ENCODE results near the gene LRMDA.

LRMDA gene

GRCh38 chr10:76070916-76071315 is 639.5 kb downstream of the LRMDA start:
- no peak for TF ChIP-seq CTCF (IDR thresholded peaks at IDR 0.05)
- Mint-ChIP-seq H3K27ac (no peak overlapping the region), H3K4me1 (peaks cover 5% of the 10 kb centered on the region), H3K27me3 (ENCODE audit: low read depth, poor library complexity) (peaks cover 7% of the 10 kb centered on the region), H3K4me3 (no peak overlapping the region), H3K36me3 (ENCODE audit: low read depth) (peaks cover 27% of the 10 kb centered on the region), H3K9me3 (peaks cover 55% of the 10 kb centered on the region)
- no peak for DNase-seq

- peaks cover 5% of the 10 kb centered on the region for H3K4me1 Mint-ChIP-seq
- TF ChIP-seq CTCF (IDR thresholded peaks at IDR 0.05) = no peak
- peaks cover 7% of the 10 kb centered on the region for H3K27me3 Mint-ChIP-seq (ENCODE audit: low read depth, poor library complexity)
- DNase-seq = no peak
- H3K36me3 Mint-ChIP-seq (ENCODE audit: low read depth) = peaks cover 31% of the 10 kb centered on the region
- no peak overlapping the region for H3K27ac Mint-ChIP-seq
- H3K4me3 Mint-ChIP-seq = no peak overlapping the region
- H3K9me3 Mint-ChIP-seq = peaks cover 52% of the 10 kb centered on the region
Measured at GRCh38 chr10:76071653-76072365, 640.4 kb downstream of the LRMDA start.

GRCh38 chr10:76072384-76072783 is 641.0 kb downstream of the LRMDA start:
- no peak overlapping the region for H3K4me3 Mint-ChIP-seq
- no peak for TF ChIP-seq CTCF (IDR thresholded peaks at IDR 0.05)
- peaks cover 7% of the 10 kb centered on the region for H3K27me3 Mint-ChIP-seq (ENCODE audit: low read depth, poor library complexity)
- peaks cover 5% of the 10 kb centered on the region for H3K4me1 Mint-ChIP-seq
- no peak overlapping the region for H3K27ac Mint-ChIP-seq
- DNase-seq = no peak
- peaks cover 27% of the 10 kb centered on the region for H3K36me3 Mint-ChIP-seq (ENCODE audit: low read depth)
- peaks cover 46% of the 10 kb centered on the region for H3K9me3 Mint-ChIP-seq

GRCh38 chr10:76073524-76073923 is 642.1 kb downstream of the LRMDA start:
- peaks cover 15% of the 10 kb centered on the region for H3K36me3 Mint-ChIP-seq (ENCODE audit: low read depth)

GRCh38 chr10:76074659-76075058 is 643.2 kb downstream of the LRMDA start:
- TF ChIP-seq CTCF (IDR thresholded peaks at IDR 0.05) = no peak
- Mint-ChIP-seq H3K4me1 (peaks cover 5% of the 10 kb centered on the region), H3K27ac (no peak overlapping the region), H3K4me3 (no peak overlapping the region), H3K27me3 (ENCODE audit: low read depth, poor library complexity) (peaks cover 7% of the 10 kb centered on the region), H3K36me3 (ENCODE audit: low read depth) (peaks cover 10% of the 10 kb centered on the region), H3K9me3 (peaks cover 23% of the 10 kb centered on the region)
- no peak for DNase-seq

More at GRCh38 chr10:76073524-76073923, 642.1 kb downstream of the LRMDA start:
- TF ChIP-seq CTCF (IDR thresholded peaks at IDR 0.05) = no peak
- Mint-ChIP-seq H3K9me3 (peaks cover 35% of the 10 kb centered on the region), H3K27me3 (ENCODE audit: low read depth, poor library complexity) (peaks cover 7% of the 10 kb centered on the region), H3K4me1 (peaks cover 5% of the 10 kb centered on the region), H3K27ac (peak overlapping the region; percentile 29), H3K4me3 (no peak overlapping the region)
- no peak for DNase-seq

- Mint-ChIP-seq H3K36me3 (ENCODE audit: low read depth) (peaks cover 5% of the 10 kb centered on the region), H3K4me3 (no peak overlapping the region), H3K4me1 (peaks cover 32% of the 10 kb centered on the region), H3K27ac (no peak overlapping the region), H3K27me3 (ENCODE audit: low read depth, poor library complexity) (no peaks in the 10 kb centered on the region), H3K9me3 (peaks cover 8% of the 10 kb centered on the region)
- DNase-seq = no peak
- TF ChIP-seq CTCF (IDR thresholded peaks at IDR 0.05) = no peak
Measured at GRCh38 chr10:76080451-76080850, 649.0 kb downstream of the LRMDA start.

Measured in nephron progenitor cell (in vitro differentiated cells).